Suprapubic skin (tissue), 4 donors: ENCODE data around the gene UGDH.

Experiments used
- CTCF ChIP-seq, 2 donors: fragments of 200-600 bp in 1 of 2; fragments of 450-650 bp in 1 of 2; sonication (generic) in 1 of 2; IDR thresholded peaks; one replicate each; pipeline ENCODE4 v1.5.1; 2016 to 2019; ENCODE audit warnings: antibody characterized with exemption in 2 of 2, mild to moderate bottlenecking in 1 of 2, moderate library complexity in 1 of 2
- EP300 ChIP-seq: sonication (generic); formaldehyde crosslinking; IDR thresholded peaks from one replicate; pipeline ENCODE4 v1.6.1; 2017; ENCODE audit warnings: antibody characterized with exemption
- POLR2A ChIP-seq, 2 donors: fragments of 450-650 bp; IDR thresholded peaks; one replicate each; pipeline ENCODE4 v1.6.1; 2017; ENCODE audit warnings: antibody characterized with exemption in 2 of 2, mild to moderate bottlenecking in 2 of 2, moderate library complexity in 2 of 2
- POLR2AphosphoS5 ChIP-seq, 3 donors: sonication (generic); formaldehyde crosslinking; IDR thresholded peaks; one replicate each; pipeline ENCODE4 v1.6.1; 2017; ENCODE audit warnings: antibody characterized with exemption in 3 of 3

DNA sequence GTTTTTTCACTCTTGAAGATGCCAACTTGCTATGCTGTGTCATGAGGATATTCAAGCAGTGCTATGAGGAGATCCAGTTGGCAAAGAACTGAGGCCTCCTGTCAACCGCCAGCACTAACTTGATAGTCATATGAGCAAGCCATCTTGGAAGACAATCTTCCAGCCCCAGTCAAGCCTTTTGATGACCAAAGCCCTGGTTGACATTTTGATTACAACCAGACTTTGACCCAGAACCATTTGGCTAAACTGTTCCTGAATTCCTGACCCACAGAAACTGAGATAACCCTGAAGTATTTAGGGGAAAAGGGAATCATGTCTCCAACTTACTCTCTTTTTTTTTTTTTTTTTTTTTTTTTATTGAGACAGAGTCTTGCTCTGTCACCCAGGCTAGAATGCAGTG is 32.9 kb downstream of the UGDH start:
- TF ChIP-seq CTCF (IDR thresholded peaks at IDR 0.05): no peak
- no peak for TF ChIP-seq POLR2AphosphoS5 (IDR thresholded peaks at IDR 0.05)
- no peak for TF ChIP-seq EP300
- TF ChIP-seq POLR2A (IDR thresholded peaks at IDR 0.05): no peak
